Measurements from ENCODE around the gene ERBIN.

ERBIN gene

GRCh38 chr5:65923339-65923738, 3.0 kb upstream of the ERBIN start:
- no peaks in the 10 kb centered on the region for H3K9me2 ChIP-seq (replicated peaks; ENCODE audit: insufficient read depth, low read length)
- H3K4me2 ChIP-seq (ENCODE audit: low read depth, low read length, poor library complexity, severe bottlenecking), result no peak overlapping the region
- H4K20me1 ChIP-seq (ENCODE audit: low read depth, low read length), result peaks cover under 1% of the 10 kb centered on the region; the same call in 1 of the 2 replicates
- no peak overlapping the region for H3K4me3 ChIP-seq (ENCODE audit: insufficient read depth, low read length, poor library complexity, severe bottlenecking)
- TF ChIP-seq EZH2phosphoT487 (conservative IDR thresholded peaks at IDR 0.05; ENCODE audit: low read length) (no peak), CTCF (IDR thresholded peaks at IDR 0.05; ENCODE audit: insufficient read depth, low read length, poor library complexity, severe bottlenecking) (no peak)
- peaks cover 14% of the 10 kb centered on the region for H3F3A ChIP-seq (ENCODE audit: insufficient read depth)
- no peaks in the 10 kb centered on the region for H3K36me3 ChIP-seq (ENCODE audit: low read length)
- no peaks in the 10 kb centered on the region for H3K9me3 ChIP-seq (ENCODE audit: insufficient read depth, low read length)
- H2AFZ ChIP-seq (ENCODE audit: low read depth, low read length, severe bottlenecking), result no peak overlapping the region
- H3K79me2 ChIP-seq (ENCODE audit: insufficient read depth, low read length), result peaks cover 22% of the 10 kb centered on the region
- no peak overlapping the region for H3K27ac ChIP-seq (ENCODE audit: low read depth, low read length)
- no peak overlapping the region for H3K9ac ChIP-seq (ENCODE audit: low read length)
- H3K27me3 ChIP-seq (ENCODE audit: low read length), result no peaks in the 10 kb centered on the region

- peaks cover 14% of the 10 kb centered on the region for H3F3A ChIP-seq (ENCODE audit: insufficient read depth)
- H3K9ac ChIP-seq (ENCODE audit: low read length), result peak overlapping the region; percentile 97
- H4K20me1 ChIP-seq (ENCODE audit: low read depth, low read length), result peaks cover 11% of the 10 kb centered on the region
- H3K4me3 ChIP-seq (ENCODE audit: insufficient read depth, low read length, poor library complexity, severe bottlenecking), result peak overlapping the region; percentile 72
- H3K9me3 ChIP-seq (ENCODE audit: insufficient read depth, low read length), result no peaks in the 10 kb centered on the region
- TF ChIP-seq CTCF (IDR thresholded peaks at IDR 0.05; ENCODE audit: insufficient read depth, low read length, poor library complexity, severe bottlenecking) (no peak), EZH2phosphoT487 (conservative IDR thresholded peaks at IDR 0.05; ENCODE audit: low read length) (no peak)
- H3K9me2 ChIP-seq (replicated peaks; ENCODE audit: insufficient read depth, low read length), result no peaks in the 10 kb centered on the region
- H3K36me3 ChIP-seq (ENCODE audit: low read length), result no peaks in the 10 kb centered on the region
- H3K79me2 ChIP-seq (ENCODE audit: insufficient read depth, low read length), result peaks cover 34% of the 10 kb centered on the region
- peak overlapping the region; percentile 66 for H3K4me2 ChIP-seq (ENCODE audit: low read depth, low read length, poor library complexity, severe bottlenecking)
- H3K27me3 ChIP-seq (ENCODE audit: low read length), result no peaks in the 10 kb centered on the region
- H2AFZ ChIP-seq (ENCODE audit: low read depth, low read length, severe bottlenecking), result peak overlapping the region; percentile 81
- H3K27ac ChIP-seq (ENCODE audit: low read depth, low read length), result peak overlapping the region; percentile 99
Measured at GRCh38 chr5:65924366-65925043, 1.9 kb upstream of the ERBIN start.

- peaks cover 14% of the 10 kb centered on the region for H3F3A ChIP-seq (ENCODE audit: insufficient read depth)
- peak overlapping the region; percentile 66 for H3K4me2 ChIP-seq (ENCODE audit: low read depth, low read length, poor library complexity, severe bottlenecking)
- H2AFZ ChIP-seq (ENCODE audit: low read depth, low read length, severe bottlenecking), result peak overlapping the region; percentile 81
- H3K27ac ChIP-seq (ENCODE audit: low read depth, low read length), result peak overlapping the region; percentile 99
- H3K36me3 ChIP-seq (ENCODE audit: low read length), result peaks cover 3% of the 10 kb centered on the region; the same call in 1 of the 2 replicates
- peak overlapping the region; percentile 72 for H3K4me3 ChIP-seq (ENCODE audit: insufficient read depth, low read length, poor library complexity, severe bottlenecking)
- no peaks in the 10 kb centered on the region for H3K9me3 ChIP-seq (ENCODE audit: insufficient read depth, low read length)
- peaks cover 40% of the 10 kb centered on the region for H3K79me2 ChIP-seq (ENCODE audit: insufficient read depth, low read length)
- H3K9ac ChIP-seq (ENCODE audit: low read length), result peak overlapping the region; percentile 97
- no peaks in the 10 kb centered on the region for H3K9me2 ChIP-seq (replicated peaks; ENCODE audit: insufficient read depth, low read length)
- no peak for TF ChIP-seq CTCF (IDR thresholded peaks at IDR 0.05; ENCODE audit: insufficient read depth, low read length, poor library complexity, severe bottlenecking)
- no peak for TF ChIP-seq EZH2phosphoT487 (conservative IDR thresholded peaks at IDR 0.05; ENCODE audit: low read length)
- no peaks in the 10 kb centered on the region for H3K27me3 ChIP-seq (ENCODE audit: low read length)
- H4K20me1 ChIP-seq (ENCODE audit: low read depth, low read length), result peaks cover 13% of the 10 kb centered on the region
Measured at GRCh38 chr5:65925044-65925600, 1.3 kb upstream of the ERBIN start.
